Smooth muscle cell (in vitro differentiated cells): ENCODE measurements around the gene NRIP1. TPM values are rescaled to one million over a fixed set of nuclear protein-coding genes. Genes with fewer than 3 reads are reported as not detected.
A peak's percentile ranks its signal among the peaks of the same experiment; 100 is the strongest.

Experiments
- DNase-seq: peaks from one replicate; lab custom pipeline; 2025; ENCODE audit not compliant: unreplicated experiment; lab: John Stamatoyannopoulos, UW
- H2AFZ ChIP-seq: fragments of 200-600 bp; sonication (generic); 2 replicates; pipeline ENCODE4 v1.6.0; 2016; ENCODE audit warnings: antibody characterized with exemption, low read depth, mild to moderate bottlenecking
- H3F3A ChIP-seq: fragments of 200-600 bp; sonication (generic); 2 replicates; pipeline ENCODE4 v1.6.0; 2017; ENCODE audit warnings: antibody characterized with exemption, low read depth
- H3K27ac ChIP-seq: fragments of 200-600 bp; sonication (generic); 2 replicates; pipeline ENCODE4 v1.5.1; 2016; ENCODE audit warnings: low read depth, mild to moderate bottlenecking
- H3K27me3 ChIP-seq: fragments of 200-600 bp; sonication (generic); 2 replicates; pipeline ENCODE4 v1.6.1; 2016; ENCODE audit warnings: low read depth, mild to moderate bottlenecking
- H3K36me3 ChIP-seq: fragments of 200-600 bp; sonication (generic); 2 replicates; pipeline ENCODE4 v1.5.1; 2016; ENCODE audit warnings: low read depth
- H3K4me1 ChIP-seq: fragments of 200-600 bp; sonication (generic); 2 replicates; pipeline ENCODE4 v1.5.1; 2016; ENCODE audit warnings: low read depth
- H3K4me2 ChIP-seq: fragments of 200-600 bp; sonication (generic); 2 replicates; pipeline ENCODE4 v1.6.0; 2016; ENCODE audit warnings: mild to moderate bottlenecking
- H3K4me3 ChIP-seq: fragments of 200-600 bp; sonication (generic); 2 replicates; pipeline ENCODE4 v1.5.1; 2016; ENCODE audit warnings: mild to moderate bottlenecking
- H3K79me2 ChIP-seq: fragments of 200-600 bp; sonication (generic); 2 replicates; pipeline ENCODE4 v1.6.0; 2016; ENCODE audit warnings: low read depth, mild to moderate bottlenecking
- H3K9ac ChIP-seq: fragments of 200-600 bp; sonication (generic); 2 replicates; pipeline ENCODE4 v1.6.0; 2016; ENCODE audit warnings: low read depth
- H3K9me3 ChIP-seq: fragments of 200-600 bp; sonication (generic); replicated peaks from 2 replicates; pipeline ENCODE4 v1.5.1; 2016; ENCODE audit warnings: low read depth
- H4K20me1 ChIP-seq: fragments of 200-600 bp; sonication (generic); 2 replicates; pipeline ENCODE4 v1.6.0; 2016; ENCODE audit warnings: low read depth
- WGBS: methylation state at CpG from one replicate; pipeline ENCODE4 v1.1.7; 2016; ENCODE audit warnings: low lambda C conversion rate; 5-methylcytosine and 5-hydroxymethylcytosine counted together
- polyA plus RNA-seq: library from polyadenylated mRNA; unstranded; fragments of >200 nt; fragmentation: Nextera tagmentation; extraction: Ambion mirVana; gene quantifications from 2 replicates; pipeline ENCODE4 v1.2.1, GENCODE V29; 2016
- total RNA-seq: library from RNA; depleted of rRNA; stranded (reverse); fragments of >200 nt; gene quantifications from 2 replicates; pipeline ENCODE4 v1.2.3, GENCODE V29; 2014
- TF ChIP-seq, protein P1 (sequence below): fragments of 200-600 bp; sonication (generic); IDR thresholded peaks from 2 replicates; pipeline ENCODE4 v1.5.1; 2017; ENCODE audit warnings: borderline replicate concordance, mild to moderate bottlenecking, antibody characterized with exemption; ENCODE audit not compliant: insufficient read depth, poor library complexity, severe bottlenecking

Gene NRIP1
- total and polyA plus RNA-seq, 2 experiments from 2014 or later = 5.1 to 26.0 TPM

DNA sequence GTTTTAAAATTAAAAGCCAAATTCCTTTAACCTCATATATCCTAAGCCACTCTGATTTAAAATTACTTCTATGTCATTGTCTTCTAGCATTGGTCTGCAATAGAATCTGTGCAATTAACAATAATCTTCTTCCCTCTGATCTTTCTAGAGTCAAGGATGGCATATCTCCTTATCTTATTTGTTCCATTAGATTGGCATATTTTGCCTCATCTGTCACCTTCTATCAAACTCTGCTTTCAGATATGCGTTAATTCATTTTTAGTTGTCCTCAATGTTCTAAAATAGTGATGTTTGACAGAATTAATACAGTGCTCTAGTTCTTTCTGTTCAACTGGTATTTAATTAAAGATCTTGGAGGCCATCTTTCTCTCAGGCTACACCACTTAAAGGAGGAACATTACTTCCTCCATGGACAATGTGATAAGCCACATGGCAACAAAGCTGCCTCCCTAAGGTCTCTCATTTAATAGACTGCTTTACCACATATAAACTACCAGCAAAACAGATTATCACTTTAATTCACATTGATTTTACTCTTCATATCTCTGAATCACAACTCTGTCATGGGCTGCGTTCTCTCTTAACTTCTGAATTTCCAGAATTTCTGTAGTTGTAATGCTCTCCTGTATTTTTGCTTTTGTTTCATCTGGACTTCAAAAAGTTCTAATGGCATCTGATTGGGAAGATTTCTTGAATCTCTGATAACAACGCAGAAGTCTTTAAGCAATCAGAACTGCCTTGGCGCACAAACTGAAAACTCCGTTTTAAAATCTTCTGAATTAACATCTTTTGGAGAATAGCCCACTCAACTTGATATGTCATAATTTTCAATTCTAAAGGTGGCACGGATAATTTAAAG, 2.8 kb downstream of the NRIP1 start:
- H3F3A ChIP-seq = peaks cover 11% of the 10 kb centered on the region
- TF ChIP-seq, protein P1, sequence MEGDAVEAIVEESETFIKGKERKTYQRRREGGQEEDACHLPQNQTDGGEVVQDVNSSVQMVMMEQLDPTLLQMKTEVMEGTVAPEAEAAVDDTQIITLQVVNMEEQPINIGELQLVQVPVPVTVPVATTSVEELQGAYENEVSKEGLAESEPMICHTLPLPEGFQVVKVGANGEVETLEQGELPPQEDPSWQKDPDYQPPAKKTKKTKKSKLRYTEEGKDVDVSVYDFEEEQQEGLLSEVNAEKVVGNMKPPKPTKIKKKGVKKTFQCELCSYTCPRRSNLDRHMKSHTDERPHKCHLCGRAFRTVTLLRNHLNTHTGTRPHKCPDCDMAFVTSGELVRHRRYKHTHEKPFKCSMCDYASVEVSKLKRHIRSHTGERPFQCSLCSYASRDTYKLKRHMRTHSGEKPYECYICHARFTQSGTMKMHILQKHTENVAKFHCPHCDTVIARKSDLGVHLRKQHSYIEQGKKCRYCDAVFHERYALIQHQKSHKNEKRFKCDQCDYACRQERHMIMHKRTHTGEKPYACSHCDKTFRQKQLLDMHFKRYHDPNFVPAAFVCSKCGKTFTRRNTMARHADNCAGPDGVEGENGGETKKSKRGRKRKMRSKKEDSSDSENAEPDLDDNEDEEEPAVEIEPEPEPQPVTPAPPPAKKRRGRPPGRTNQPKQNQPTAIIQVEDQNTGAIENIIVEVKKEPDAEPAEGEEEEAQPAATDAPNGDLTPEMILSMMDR = no peak
- no peaks in the 10 kb centered on the region for H3K27me3 ChIP-seq
- H3K4me3 ChIP-seq = peak overlapping the region; percentile 89
- H3K9me3 ChIP-seq = no peaks in the 10 kb centered on the region
- H3K27ac ChIP-seq = peak overlapping the region; percentile 83
- peaks cover 73% of the 10 kb centered on the region for H3K79me2 ChIP-seq
- H3K9ac ChIP-seq = no peak overlapping the region
- no peak overlapping the region for H2AFZ ChIP-seq
- peak overlapping the region; percentile 88 for H3K4me2 ChIP-seq
- H3K4me1 ChIP-seq = peaks cover 54% of the 10 kb centered on the region
- WGBS = 79% methylated on average over 6 of the region's 6 CpGs
- peaks cover 70% of the 10 kb centered on the region for H4K20me1 ChIP-seq
- no peaks in the 10 kb centered on the region for H3K36me3 ChIP-seq
- DNase-seq = no peak

DNA sequence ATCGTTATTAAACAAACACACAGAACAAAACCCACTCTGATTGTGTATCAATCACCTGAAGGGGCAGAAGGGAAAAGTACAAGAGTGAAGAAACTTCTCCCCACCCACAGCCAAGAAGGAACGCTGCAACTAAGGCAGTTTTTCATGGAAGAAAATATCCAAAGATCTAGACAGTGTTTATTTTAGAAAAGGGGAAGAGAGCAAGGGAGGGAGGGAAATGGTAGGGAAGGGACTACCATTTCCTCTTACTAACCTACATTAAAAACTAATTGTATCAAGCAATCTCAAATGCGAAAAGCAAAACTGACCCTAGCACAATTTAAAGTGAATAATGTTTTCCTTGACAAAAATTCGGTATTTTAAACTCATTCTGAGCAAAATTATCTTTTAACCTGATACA, 3.5 kb downstream of the NRIP1 start:
- peaks cover 77% of the 10 kb centered on the region for H4K20me1 ChIP-seq
- peak overlapping the region; percentile 36 for H3K27ac ChIP-seq
- DNase-seq = no peak
- 53% methylated on average over 4 of the region's 4 CpGs for WGBS
- no peaks in the 10 kb centered on the region for H3K36me3 ChIP-seq
- TF ChIP-seq, protein P1 = no peak
- no peaks in the 10 kb centered on the region for H3K27me3 ChIP-seq
- H2AFZ ChIP-seq = no peak overlapping the region
- H3K4me1 ChIP-seq = peaks cover 56% of the 10 kb centered on the region
- peaks cover 80% of the 10 kb centered on the region for H3K79me2 ChIP-seq
- H3F3A ChIP-seq = peaks cover 11% of the 10 kb centered on the region
- no peak overlapping the region for H3K9ac ChIP-seq
- H3K4me2 ChIP-seq = peak overlapping the region; percentile 88
- H3K9me3 ChIP-seq = no peaks in the 10 kb centered on the region
- peak overlapping the region; percentile 18 for H3K4me3 ChIP-seq

DNA sequence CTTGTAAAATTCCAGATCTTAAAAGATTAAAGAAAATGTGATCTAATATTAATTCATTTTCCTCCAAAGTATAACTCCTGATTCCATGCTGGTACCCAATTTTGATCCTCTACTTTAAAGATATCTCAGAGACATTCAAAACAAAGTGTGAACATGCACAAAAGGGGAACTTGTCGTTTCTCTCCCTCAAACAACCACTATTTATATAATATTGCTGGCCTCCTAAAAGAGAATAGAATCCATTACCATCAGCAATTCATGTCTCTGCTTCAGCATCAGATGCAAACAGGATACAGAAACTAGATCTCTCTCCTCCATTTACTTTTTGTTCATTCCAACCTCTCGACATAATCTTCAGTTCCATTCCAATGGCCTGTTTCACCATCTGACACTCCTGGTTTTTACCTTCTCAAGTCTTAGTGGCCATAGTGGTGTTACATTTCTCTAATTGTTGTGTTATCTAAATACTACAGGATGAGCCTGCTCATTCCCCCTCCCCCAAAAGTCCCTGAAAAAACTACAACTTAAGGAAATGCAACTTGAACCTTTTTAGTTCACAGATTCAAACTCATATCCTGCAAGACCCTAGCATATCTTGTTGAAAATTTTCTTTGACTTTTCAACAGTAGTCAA, 4.1 kb downstream of the NRIP1 start:
- peak overlapping the region; percentile 61 for H3K27ac ChIP-seq
- H4K20me1 ChIP-seq = peaks cover 83% of the 10 kb centered on the region
- H3F3A ChIP-seq = peaks cover 11% of the 10 kb centered on the region
- TF ChIP-seq, protein P1 = no peak
- H3K9me3 ChIP-seq = no peaks in the 10 kb centered on the region
- H3K36me3 ChIP-seq = no peaks in the 10 kb centered on the region
- H3K27me3 ChIP-seq = no peaks in the 10 kb centered on the region
- peak overlapping the region; percentile 88 for H3K4me2 ChIP-seq
- H2AFZ ChIP-seq = no peak overlapping the region
- H3K4me3 ChIP-seq = peak overlapping the region; percentile 18
- DNase-seq = no peak
- H3K9ac ChIP-seq = no peak overlapping the region
- peaks cover 52% of the 10 kb centered on the region for H3K4me1 ChIP-seq
- H3K79me2 ChIP-seq = peaks cover 86% of the 10 kb centered on the region
- 42% methylated on average over 2 of the region's 2 CpGs for WGBS
